Measurements from ENCODE around the gene TIGD6.
"Not testable (repeated sequence)": the region's sequence is repeated elsewhere in the genome, so short reads cannot be mapped to it uniquely, and the experiment has no call there.

The TIGD6 gene

DNA sequence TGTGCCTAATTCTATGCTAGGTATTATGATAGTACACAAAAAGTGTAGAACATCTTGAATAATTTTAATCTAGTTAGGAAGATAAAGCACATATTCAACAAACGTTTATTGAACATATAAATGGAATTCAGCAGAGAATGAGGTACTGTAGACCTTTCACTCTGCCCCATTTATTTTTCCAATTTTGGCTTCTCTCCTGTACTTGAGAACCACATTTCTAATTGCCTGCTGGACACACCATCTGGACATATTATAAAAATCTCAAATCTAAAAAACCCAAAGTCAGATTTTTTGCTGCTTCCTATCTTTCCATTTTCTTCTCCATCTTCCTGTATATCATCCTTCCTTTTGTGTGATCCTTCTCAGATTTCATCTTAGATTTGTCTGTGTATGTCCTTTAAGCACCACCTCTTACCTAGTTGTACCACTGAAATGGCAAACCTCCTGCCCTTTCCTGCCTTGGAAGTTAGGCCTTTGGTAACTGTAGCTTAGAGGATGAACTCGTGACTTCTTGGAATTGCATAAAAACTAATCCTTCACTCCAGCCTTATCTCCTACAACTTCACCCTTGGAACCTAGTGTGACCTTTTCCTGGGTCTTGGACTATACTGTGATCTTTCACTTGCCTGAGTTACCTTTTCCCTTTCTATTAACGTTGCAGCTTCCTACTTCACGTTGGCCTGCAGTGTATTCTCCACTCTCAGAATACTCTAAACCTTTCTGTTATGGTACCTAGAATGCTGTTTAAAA, 31.1 kb downstream of the TIGD6 start:
- DNase-seq, result no peak

DNA sequence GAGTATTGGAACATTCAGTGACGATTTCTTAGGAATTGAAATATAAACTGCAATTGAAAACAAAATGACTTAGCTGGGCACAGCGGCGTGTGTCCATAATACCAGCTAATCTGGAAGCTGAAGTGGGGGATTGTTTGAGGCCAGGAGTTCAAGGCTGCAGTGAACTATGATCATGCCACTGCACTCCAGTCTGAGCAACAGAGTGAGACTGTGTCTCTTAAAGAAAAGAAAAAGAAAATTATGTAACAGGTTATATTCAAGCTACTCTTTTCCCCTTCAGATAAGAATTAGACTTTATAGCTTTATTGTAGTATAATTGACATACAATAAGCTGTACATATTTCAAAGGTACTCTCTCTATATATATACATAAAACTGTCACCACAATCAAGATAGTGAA, 33.5 kb downstream of the TIGD6 start:
- no peak for DNase-seq

DNA sequence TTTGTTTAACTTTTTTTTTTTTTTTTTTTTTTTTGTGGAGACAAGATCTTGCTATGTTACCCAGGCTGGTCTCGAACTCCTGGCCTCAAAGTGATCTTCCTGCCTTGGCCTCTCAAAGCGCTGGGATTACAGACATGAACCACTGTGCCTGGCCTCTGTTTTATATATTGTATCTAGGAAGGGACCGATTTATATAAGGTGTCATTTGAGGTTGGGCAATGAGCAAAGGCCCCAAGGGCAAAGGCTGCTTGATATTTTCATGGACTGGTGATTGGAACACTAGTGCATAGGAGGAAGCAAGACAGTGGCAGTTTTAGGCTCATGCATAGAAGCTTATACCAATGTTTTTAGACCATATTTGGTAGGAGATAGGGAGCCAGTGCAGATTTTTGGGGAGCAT, 36.7 kb downstream of the TIGD6 start:
- DNase-seq, result no peak

DNA sequence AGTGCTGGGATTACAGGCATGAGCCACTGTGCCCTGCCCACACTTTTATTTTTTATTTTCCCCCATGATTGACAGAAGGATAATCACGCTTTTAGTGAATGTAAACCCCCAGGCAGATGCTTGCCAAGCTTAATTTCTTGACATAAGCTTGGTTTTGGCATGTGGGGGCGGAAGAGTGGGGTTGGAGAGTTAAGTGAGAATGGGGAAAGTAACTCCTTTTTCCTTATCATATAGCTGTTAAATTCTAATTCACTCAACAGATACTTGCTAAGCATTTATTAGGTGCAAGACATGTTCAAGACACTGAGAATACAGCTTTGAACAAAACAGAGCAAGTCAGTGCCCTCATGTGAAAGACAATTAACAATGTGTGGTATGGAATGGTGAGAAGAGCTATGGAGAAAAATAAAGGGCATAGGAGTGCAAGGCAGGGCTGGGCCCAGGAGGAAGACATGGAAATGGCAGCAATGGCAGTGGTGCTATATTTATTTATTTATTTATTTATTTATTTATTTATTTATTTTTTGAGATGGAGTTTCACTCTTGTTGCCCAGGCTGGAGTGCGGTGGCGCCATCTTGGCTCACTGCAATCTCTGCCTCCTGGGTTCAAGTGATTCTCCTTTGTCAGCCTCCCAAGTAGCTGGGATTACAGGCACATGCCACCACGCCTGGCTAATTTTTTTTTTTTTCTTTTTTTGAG, 37.7 kb downstream of the TIGD6 start:
- no peak for DNase-seq

DNA sequence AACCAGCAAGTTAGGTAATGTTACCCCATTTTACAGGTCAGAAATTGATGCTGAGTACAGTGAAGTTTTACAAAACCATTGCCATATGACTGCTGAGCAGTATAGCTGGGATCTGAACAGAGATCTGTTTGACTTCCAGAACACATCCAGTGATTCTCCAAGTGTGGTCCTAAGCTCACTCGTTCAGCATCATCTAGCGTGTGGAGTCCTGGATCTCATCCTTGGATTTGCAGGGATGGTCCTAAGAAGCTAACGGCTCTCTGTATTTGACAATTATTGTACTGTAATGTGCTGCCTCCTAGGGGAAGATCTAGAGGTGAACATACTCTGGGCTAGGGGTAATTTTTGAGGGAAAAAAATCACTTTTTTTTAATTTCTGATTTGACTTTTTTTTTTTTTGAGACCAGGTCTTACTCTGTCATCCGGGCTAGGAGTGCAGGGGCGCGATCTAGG, 38.5 kb downstream of the TIGD6 start:
- DNase-seq, result no peak

DNA sequence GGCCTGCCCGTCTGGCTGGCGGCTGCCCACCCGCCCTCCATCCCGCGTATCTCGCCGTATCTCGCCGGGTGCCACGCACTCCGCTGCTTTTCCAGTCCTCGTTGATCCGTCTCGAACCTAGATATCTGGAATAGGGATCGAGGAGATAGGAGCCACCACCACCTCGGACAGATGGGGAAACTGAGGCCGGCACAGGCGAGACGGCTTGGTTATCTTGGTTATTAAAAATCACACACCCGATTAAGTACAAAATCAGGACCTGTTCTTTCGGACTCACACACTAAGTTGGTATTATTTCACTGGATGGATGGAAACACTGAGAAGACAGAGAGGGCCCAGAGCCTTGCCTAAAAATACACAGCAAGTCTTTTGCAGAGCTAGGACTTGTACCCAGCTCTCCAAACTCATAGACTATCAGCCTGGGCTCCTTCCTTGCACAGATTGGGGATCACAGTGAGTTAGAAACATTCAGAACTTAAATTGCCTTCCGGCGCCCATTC, 39.2 kb downstream of the TIGD6 start:
- no peak for DNase-seq

DNA sequence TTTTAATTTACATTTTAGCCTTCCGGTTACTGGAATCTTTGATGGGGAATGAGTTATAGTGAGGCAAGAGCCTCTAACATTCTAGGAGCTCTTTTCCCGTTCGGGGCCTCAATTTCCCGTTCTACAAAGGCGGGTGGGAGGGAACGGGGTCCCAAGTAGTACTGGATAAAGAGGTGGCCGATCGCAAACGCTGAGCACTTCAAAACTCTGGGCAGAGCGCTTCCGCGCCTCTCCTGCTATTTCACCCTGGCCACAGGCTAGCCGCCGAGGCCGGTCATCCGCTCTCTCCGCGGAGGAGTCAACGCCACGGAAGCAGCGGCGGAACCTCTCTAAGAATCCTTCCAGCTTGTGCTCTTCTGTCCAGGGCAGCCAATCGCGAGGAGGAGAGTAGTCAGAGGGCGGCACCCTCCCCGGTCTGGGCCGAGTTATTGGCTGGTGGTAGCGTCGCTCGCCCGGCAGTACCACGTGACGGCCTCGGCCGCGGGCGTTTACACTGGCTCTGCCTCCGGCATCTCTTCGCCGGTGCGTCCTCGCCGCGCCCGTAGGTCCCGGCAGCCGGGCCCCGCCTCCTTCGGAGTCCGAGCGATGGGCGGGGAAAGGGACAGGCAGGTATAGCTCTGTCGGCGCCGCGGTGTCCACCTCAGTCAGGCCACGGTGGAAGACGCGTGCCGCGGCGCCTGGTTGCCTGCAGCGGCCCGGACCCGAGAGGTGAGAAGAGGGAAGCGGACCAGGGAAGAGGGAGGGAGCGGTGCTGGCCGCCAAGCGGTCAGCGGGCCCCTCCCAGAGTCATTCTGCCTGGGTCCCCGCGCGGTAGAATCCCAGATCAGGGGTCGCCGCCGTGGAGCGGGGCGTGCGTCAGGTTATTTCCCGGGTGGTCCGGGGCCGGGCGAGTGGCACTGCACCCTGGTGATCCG, 39.9 kb downstream of the TIGD6 start, which contains the start of gene SLC26A2:
Gene SLC26A2 (plus strand): TSS at position 487 of the 914 bp plus-strand sequence. CDS start 16,895 bp downstream, outside the sequence.
- DNase-seq, result peak; percentile 94 to 96

DNA sequence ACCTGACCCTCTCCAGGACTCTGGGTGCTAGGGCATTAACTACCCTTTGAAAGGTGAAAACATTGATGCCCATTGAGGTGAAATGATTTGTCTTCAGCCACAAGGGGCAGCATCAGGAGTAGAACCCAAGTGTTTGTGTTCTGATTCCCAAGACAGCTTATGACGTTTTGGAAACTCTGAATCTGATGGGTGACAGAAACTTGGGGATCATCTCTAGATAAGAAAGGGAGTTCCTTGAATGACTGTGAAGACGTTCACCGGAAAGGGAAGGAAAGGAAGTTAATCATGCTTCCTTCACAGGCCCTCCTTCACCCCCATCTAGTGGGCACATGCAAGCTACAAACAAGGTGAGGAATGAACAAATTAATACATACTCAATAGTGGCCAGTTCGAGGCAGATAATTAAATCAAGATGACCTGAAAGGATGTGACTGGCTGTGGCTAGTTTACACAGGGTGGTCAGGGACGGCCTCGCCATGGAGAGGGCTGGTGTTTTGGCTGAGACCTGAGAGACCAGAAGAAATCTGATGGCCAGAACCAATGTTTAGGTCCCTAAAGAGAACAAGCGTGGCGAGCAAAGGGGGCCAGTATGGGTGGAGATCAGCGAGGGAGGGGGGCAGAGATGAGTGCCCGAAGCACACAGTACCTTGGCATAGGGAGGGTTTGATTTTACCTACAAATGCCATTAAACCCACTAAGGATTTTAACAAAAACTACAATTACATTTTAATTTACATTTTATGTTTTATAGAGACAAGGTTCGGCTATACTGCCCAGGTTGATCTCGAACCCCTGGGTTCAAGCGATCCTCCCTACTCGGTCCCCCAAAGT, 40.8 kb downstream of the TIGD6 start:
- peak; percentile 39 to 55 for DNase-seq

DNA sequence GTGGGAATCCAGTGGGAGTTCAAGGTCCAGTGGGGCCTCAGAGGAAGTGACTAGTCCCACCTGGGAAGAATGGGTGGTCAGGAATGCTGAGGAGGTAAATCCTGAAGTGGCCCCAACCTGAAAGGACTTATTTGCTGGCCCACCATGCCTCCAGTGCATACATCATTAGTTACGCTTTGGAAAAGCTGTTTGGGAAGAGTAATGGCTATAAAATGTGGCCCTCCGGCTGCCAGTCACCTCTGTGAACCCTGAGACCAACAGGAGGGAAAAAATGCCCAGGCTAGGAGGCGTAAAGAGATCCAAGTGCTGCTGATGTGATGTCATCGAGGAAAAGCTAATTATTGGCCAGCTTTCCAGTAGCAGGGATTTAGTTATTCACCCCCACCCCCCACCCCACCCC, 42.6 kb downstream of the TIGD6 start:
- no peak for DNase-seq

DNA sequence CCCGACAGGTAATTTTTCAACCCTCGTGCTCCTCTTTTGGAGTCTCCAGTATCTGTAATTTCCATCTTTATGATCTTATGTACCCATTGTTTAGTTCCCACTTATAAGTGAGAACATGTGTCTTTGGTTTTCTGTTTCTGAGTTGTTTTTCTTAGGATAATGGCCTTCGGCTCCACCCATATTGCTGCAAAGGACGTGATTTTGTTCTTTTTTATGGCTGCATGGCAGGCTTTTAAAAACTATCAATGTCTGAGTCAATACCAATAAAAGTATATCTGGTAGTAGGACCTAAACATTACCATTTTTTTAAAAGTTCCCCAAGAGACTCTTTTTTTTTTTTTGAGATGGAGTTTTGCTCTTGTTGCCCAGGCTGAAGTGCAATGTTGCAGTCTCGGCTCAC, 43.8 kb downstream of the TIGD6 start:
- DNase-seq, result no peak

DNA sequence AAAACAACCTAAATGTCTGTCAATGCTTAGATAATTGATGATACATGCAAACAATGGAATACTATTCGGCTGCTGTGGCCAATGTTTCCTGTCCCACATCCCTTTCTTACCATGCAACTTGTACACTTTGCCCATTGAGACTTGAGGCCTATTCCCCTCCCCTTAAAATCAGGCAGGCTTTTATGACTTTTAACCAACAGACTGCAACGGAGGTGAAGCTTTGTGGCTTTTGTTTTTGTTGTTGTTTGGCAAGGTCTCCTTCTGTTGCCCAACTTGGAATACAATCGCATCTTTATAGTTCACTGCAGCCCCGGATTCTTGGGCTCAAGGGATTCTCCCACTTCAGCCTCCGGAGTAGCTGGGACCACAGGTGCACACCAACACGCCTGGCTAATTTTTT, 45.7 kb downstream of the TIGD6 start:
- DNase-seq, result no peak

DNA sequence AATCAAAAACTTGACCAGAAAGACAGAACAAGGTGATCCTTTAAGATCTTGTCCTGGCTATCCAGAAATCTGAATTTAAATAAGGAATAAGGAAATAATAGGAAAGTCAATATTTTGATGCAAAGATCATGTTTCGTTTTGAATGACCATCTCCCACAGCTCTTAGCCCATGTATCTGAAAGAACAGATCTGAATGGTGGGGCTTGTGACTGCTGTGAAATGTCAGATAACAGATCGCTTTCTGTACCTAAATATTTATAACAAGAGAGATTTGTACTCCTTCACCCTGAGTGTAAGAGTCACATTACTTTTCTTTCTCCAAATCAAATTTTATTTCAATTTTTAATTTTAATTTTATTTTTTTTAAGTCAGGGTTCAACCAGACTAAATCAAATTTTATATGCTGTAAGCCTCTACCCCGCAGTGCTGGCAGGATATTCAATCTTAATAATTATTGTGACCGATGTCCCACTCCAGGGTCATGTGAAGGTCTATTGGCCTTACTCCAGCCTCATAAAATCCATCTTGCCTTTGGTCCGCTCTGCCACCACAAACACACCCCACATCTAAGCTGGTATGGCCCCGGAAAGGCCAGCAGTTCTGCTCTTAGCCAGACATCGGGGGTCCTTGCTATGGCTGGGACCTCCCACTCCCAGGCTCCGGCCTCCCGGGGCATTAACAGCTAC, 46.9 kb downstream of the TIGD6 start:
- DNase-seq, result no peak

DNA sequence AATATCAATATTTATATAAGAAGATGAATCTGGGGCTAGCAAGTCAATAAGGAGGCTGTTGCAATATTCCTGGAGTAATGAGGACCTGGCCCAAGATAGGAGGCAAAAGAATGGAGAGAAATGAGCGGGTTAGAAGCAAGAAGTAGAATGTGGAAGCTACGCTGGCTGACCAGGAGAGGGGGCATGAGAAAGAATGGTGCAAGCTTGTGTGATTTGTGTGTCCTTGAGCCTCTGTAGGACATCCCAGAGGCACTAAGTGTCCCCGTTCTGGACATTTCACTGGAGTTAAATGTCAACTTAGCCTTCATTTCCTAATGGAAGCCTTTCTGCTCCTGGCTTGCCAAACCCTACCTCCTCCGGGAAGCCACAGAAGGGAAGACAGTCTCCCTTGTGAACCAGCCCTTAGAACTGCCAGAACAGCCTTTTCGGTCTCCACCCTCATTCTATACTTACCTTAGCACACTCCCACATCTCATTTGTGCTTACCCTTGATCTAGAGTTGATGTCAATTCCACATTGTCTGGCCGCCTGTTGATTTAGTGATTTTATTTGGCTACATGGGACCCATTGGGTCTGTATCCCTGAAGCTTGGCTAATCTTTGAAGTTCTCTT, 49.2 kb downstream of the TIGD6 start:
- no peak for DNase-seq

DNA sequence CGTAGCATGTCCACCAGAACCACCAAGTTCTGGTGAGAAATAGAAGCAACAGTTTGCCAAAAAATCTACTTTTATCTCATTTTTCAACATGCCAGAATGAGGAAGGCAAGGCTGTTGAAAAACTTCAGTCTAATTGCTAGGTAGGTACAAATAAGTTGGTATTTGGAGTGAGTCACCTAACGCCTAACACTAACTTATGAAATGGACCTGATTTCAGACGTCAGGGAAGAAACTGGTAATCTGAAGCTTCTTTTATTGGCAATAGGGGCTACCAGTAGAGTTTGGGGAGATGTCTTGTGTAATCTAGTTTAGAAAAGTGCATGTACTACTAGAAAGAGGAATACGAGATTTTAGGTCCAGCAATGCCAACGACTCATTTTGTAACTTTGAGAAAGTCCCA, 51.5 kb downstream of the TIGD6 start:
- DNase-seq, result no peak

DNA sequence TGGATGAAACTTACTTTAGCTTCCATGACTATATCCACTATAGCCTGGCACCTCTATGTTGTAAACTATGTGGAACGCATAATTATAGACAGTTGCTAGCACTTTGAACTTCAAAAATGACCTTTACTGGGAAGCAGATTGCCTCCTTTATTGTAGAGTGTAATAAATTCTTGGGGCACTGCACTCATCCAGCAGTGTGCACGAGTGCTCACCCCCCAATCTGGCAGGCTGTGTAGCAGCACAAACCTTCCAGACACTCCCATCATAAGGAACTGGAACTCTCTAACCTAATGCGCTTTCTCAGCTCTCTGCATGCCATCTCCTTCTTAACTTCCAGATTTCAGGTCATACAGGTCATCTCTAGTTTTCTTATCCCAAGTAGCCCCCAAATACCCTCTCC, 54.3 kb downstream of the TIGD6 start:
- no peak for DNase-seq

DNA sequence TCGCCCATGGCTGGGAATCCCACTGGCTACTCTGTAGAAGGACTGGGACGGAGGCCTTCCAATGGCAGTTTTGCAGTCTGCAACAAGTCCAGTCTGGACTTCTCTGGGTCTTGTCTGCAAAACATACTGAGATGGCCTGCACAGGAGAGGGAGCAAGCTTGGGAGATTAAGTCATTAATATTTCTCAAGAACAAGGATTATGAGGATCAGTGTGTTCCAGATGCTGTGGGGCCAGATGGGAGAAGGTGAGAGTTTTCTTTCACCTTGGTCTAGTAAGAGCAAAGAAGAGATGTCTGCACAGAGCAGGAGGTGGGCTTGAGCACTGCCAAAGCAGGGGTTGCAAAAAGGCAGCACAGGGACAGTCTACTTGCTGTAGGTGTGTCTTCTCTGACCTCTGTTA, 55.8 kb downstream of the TIGD6 start, which contains the start of gene PDE6A:
Gene PDE6A (minus strand): TSS at position 128 of the 400 bp plus-strand sequence. CDS start 120 bp downstream, at position 8.
- no peak for DNase-seq

DNA sequence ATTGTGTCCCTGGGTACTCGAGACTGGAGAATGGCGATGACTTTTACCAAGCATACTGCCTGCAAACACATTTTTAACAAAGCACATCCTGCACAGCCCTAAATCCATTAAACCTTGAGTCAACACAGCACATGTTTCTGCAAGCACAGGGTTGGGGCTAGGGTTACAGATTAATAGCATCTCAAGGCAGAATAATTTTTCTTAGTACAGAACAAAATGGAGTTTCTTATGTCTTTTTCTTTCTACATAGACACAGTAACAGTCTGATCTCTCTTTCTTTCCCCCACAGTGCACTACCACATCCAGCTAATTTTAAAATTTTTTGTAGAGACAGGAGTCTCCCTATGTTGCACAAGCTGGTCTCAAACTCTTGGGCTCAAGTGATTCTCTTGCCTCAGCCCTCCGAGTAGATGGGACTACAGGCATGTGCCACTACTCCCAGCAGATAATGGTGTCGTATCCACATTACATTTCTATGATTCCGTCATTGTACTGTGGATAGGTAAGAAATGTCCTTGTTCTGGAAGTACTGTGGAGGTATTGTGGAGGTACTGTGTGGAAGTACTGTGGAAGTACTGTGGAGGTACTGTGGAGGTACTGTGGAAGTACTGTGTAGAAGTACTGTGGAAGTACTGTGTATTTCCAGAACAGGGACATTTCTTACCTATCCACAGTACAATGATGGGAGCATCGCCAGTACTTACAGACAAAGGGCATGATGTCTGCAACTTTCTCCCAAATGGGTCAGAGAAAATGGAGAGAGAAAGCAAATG, 57.1 kb downstream of the TIGD6 start:
- not testable (repeated sequence) for DNase-seq
